ENCODE results near the gene PDE4B.

The PDE4B gene

DNA sequence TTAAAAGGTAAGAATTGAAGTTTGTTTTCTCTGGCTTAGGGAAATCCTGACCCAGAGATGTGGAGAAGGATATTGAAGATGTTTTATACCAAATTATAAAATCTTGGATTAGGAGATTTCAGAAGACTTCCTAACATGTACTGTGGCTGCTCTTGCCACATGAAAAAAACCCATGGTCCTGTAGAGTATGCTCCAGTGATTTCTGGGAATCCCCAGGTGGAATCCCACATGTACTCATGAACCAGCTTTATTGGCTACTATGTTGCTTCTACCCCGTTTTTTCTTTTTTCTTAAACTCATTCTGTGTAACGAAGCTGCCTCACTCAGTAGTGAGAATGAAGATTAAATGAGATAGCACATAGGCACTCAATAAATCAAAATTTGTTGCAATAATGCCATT is 608.5 kb downstream of the PDE4B start:
- no peaks in the 10 kb centered on the region for H3K36me3 ChIP-seq (ENCODE audit: insufficient read depth, low read length)
- H3K4me2 ChIP-seq (ENCODE audit: low read depth, low read length, poor library complexity, severe bottlenecking): no peak overlapping the region
- TF ChIP-seq, protein P1, sequence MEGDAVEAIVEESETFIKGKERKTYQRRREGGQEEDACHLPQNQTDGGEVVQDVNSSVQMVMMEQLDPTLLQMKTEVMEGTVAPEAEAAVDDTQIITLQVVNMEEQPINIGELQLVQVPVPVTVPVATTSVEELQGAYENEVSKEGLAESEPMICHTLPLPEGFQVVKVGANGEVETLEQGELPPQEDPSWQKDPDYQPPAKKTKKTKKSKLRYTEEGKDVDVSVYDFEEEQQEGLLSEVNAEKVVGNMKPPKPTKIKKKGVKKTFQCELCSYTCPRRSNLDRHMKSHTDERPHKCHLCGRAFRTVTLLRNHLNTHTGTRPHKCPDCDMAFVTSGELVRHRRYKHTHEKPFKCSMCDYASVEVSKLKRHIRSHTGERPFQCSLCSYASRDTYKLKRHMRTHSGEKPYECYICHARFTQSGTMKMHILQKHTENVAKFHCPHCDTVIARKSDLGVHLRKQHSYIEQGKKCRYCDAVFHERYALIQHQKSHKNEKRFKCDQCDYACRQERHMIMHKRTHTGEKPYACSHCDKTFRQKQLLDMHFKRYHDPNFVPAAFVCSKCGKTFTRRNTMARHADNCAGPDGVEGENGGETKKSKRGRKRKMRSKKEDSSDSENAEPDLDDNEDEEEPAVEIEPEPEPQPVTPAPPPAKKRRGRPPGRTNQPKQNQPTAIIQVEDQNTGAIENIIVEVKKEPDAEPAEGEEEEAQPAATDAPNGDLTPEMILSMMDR (conservative IDR thresholded peaks at IDR 0.05; ENCODE audit: low read length): no peak
- no peak for TF ChIP-seq EZH2phosphoT487 (IDR thresholded peaks at IDR 0.05; ENCODE audit: borderline replicate concordance)
- H3K4me1 ChIP-seq (ENCODE audit: insufficient read depth, low read length, poor library complexity, severe bottlenecking): peaks cover 32% of the 10 kb centered on the region
- no peaks in the 10 kb centered on the region for H3K27me3 ChIP-seq (ENCODE audit: insufficient read depth, low read length, poor library complexity, severe bottlenecking)
- H2AFZ ChIP-seq (ENCODE audit: low read length): no peak overlapping the region
- H3K79me2 ChIP-seq (ENCODE audit: insufficient read depth, low read length): no peaks in the 10 kb centered on the region
- H4K20me1 ChIP-seq (ENCODE audit: insufficient read depth, low read length, poor library complexity, severe bottlenecking): no peaks in the 10 kb centered on the region
- peak overlapping the region; percentile 16 for H3K9ac ChIP-seq (ENCODE audit: low read depth, low read length, poor library complexity, severe bottlenecking)
- no peaks in the 10 kb centered on the region for H3F3A ChIP-seq (ENCODE audit: low read depth)
- H3K4me3 ChIP-seq (ENCODE audit: low read length, poor library complexity, severe bottlenecking): no peak overlapping the region
- H3K9me3 ChIP-seq (ENCODE audit: insufficient read depth, low read depth, low read length): no peaks in the 10 kb centered on the region
- H3K9me2 ChIP-seq (replicated peaks; ENCODE audit: low read depth, low read length): no peaks in the 10 kb centered on the region

DNA sequence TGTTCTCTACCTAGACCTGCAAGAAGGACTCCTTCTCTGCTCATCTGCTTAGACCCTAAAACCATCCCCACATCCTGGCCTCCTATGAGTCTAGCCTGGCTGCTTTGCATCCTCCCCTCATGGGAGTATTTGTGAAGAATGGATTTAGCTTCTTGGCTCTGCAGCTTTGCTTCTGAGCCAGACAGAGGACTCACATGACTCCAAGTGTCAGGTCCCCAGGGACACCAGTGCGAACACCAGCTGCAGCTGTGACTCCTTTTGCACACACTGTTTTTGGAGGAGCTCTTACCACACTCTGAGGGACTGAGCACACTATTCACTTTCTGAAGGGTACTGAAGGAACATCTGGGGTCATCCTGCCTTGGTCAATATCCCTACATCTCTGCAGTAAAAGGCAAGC is 609.5 kb downstream of the PDE4B start:
- Histone ChIP-seq H3K36me3 (ENCODE audit: insufficient read depth, low read length) (no peaks in the 10 kb centered on the region), H3F3A (ENCODE audit: low read depth) (no peaks in the 10 kb centered on the region), H3K4me2 (ENCODE audit: low read depth, low read length, poor library complexity, severe bottlenecking) (peak overlapping the region; percentile 29), H3K79me2 (ENCODE audit: insufficient read depth, low read length) (no peaks in the 10 kb centered on the region), H2AFZ (ENCODE audit: low read length) (no peak overlapping the region), H3K27me3 (ENCODE audit: insufficient read depth, low read length, poor library complexity, severe bottlenecking) (no peaks in the 10 kb centered on the region), H3K9ac (ENCODE audit: low read depth, low read length, poor library complexity, severe bottlenecking) (peak overlapping the region; percentile 19), H3K9me3 (ENCODE audit: insufficient read depth, low read depth, low read length) (no peaks in the 10 kb centered on the region), H4K20me1 (ENCODE audit: insufficient read depth, low read length, poor library complexity, severe bottlenecking) (no peaks in the 10 kb centered on the region), H3K4me1 (ENCODE audit: insufficient read depth, low read length, poor library complexity, severe bottlenecking) (peaks cover 32% of the 10 kb centered on the region), H3K4me3 (ENCODE audit: low read length, poor library complexity, severe bottlenecking) (no peak overlapping the region), H3K9me2 (replicated peaks; ENCODE audit: low read depth, low read length) (no peaks in the 10 kb centered on the region)
- TF ChIP-seq, protein P1 (conservative IDR thresholded peaks at IDR 0.05; ENCODE audit: low read length): no peak
- TF ChIP-seq EZH2phosphoT487 (IDR thresholded peaks at IDR 0.05; ENCODE audit: borderline replicate concordance): no peak

DNA sequence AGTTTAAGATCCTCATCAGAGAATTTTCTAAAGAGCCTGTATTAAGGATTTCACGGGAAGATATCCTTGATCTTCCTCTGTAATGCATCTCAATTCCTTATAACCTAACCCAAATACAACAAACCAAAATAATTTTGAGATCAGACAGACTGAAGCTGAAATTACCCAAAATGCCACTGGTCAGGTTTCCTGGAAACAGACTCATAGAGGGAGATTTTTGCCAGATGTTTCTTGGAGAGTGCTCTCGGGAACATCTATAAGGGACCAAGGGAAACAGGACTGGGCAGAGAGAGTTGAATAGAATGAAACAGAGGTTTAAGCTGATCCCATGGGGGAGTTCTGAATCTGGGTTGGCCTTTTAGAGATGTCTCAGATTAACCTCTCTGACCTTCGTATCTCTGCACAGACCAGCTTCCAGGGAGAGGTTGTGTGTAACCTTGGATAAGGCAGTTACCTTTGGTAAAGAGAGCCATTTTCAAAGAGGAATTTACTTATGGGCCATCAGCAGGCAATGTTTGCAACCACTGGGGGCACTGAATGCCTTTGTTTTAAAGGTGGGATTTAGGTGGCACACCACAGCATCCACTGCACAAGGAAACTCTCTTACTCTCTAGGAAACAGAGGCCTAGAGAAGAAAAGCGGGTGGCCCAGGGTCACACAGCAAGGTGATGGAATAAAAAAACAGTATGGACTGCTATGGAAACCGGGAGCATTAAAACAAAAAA is 610.5 kb downstream of the PDE4B start:
- Histone ChIP-seq H2AFZ (ENCODE audit: low read length) (no peak overlapping the region), H3K9me2 (replicated peaks; ENCODE audit: low read depth, low read length) (no peaks in the 10 kb centered on the region), H3K4me2 (ENCODE audit: low read depth, low read length, poor library complexity, severe bottlenecking) (no peak overlapping the region), H3K27me3 (ENCODE audit: insufficient read depth, low read length, poor library complexity, severe bottlenecking) (no peaks in the 10 kb centered on the region), H3K36me3 (ENCODE audit: insufficient read depth, low read length) (no peaks in the 10 kb centered on the region), H4K20me1 (ENCODE audit: insufficient read depth, low read length, poor library complexity, severe bottlenecking) (no peaks in the 10 kb centered on the region), H3K4me1 (ENCODE audit: insufficient read depth, low read length, poor library complexity, severe bottlenecking) (peaks cover 32% of the 10 kb centered on the region), H3K9ac (ENCODE audit: low read depth, low read length, poor library complexity, severe bottlenecking) (peak overlapping the region; percentile 19), H3K4me3 (ENCODE audit: low read length, poor library complexity, severe bottlenecking) (no peak overlapping the region), H3F3A (ENCODE audit: low read depth) (no peaks in the 10 kb centered on the region), H3K9me3 (ENCODE audit: insufficient read depth, low read depth, low read length) (no peaks in the 10 kb centered on the region), H3K79me2 (ENCODE audit: insufficient read depth, low read length) (no peaks in the 10 kb centered on the region)
- TF ChIP-seq EZH2phosphoT487 (IDR thresholded peaks at IDR 0.05; ENCODE audit: borderline replicate concordance): no peak
- TF ChIP-seq, protein P1 (conservative IDR thresholded peaks at IDR 0.05; ENCODE audit: low read length): peak; percentile 73

Data from Loucy (cell line).